Keratinocyte (primary cell): Measurements from ENCODE around the gene SMIM28. TPM values are rescaled to one million over a fixed set of nuclear protein-coding genes. Genes with fewer than 3 reads are reported as not detected.

Experiments used
- DNase-seq: peaks from one replicate; pipeline ENCODE4 v3.0.0-alpha.2; 2011; ENCODE audit warnings: low read depth, missing footprints, low spot score
- FAIRE-seq: peaks from 2 replicates; lab custom pipeline; 2011; peaks lifted over from hg19 to GRCh38; lab: Jason Lieb, UNC
- H2AFZ ChIP-seq: 2 replicates; pipeline ENCODE4 v1.6.0; 2012; ENCODE audit warnings: low read length, control low read depth, inconsistent platforms; ENCODE audit not compliant: control insufficient read depth
- H3K27ac ChIP-seq: 2 replicates; pipeline ENCODE4 v1.5.1; 2011; ENCODE audit warnings: low read length; ENCODE audit not compliant: control insufficient read depth, insufficient read depth
- H3K27me3 ChIP-seq: 3 replicates; pipeline ENCODE4 v1.6.0; 2011; ENCODE audit warnings: low read length; ENCODE audit not compliant: control insufficient read depth, insufficient read depth; ENCODE audit errors: extremely low read depth
- H3K36me3 ChIP-seq, 2 experiments: 2 replicates in 1 of 2; 3 replicates in 1 of 2; pipeline ENCODE4 v1.5.1; 2011; ENCODE audit warnings: low read length in 2 of 2, mild to moderate bottlenecking in 1 of 2; ENCODE audit not compliant: control insufficient read depth in 2 of 2, insufficient read depth in 2 of 2; ENCODE audit errors: extremely low read depth in 1 of 2
- H3K4me1 ChIP-seq: 3 replicates; pipeline ENCODE4 v1.5.1; 2011; ENCODE audit warnings: low read length; ENCODE audit not compliant: control insufficient read depth, insufficient read depth; ENCODE audit errors: extremely low read depth
- H3K4me2 ChIP-seq: 3 replicates; pipeline ENCODE4 v1.6.0; 2011; ENCODE audit warnings: low read depth, low read length; ENCODE audit not compliant: control insufficient read depth, insufficient read depth; ENCODE audit errors: extremely low read depth
- H3K4me3 ChIP-seq, 3 experiments: fragments of 200-600 bp in 1 of 3; sonication (generic) in 1 of 3; 2 replicates in 2 of 3; 3 replicates in 1 of 3; pipeline ENCODE4 v1.5.1; 2011 to 2016; ENCODE audit warnings: low read length in 3 of 3, mild to moderate bottlenecking in 3 of 3, control low read depth in 2 of 3, inconsistent platforms in 1 of 3, low read depth in 1 of 3, mixed read lengths in 1 of 3, mixed run types in 1 of 3, moderate library complexity in 1 of 3; ENCODE audit not compliant: control insufficient read depth in 2 of 3, insufficient read depth in 2 of 3; ENCODE audit errors: extremely low read depth in 1 of 3
- H3K79me2 ChIP-seq: 2 replicates; pipeline ENCODE4 v1.6.0; 2012; ENCODE audit warnings: low read length; ENCODE audit not compliant: control insufficient read depth, insufficient read depth
- H3K9ac ChIP-seq: 3 replicates; pipeline ENCODE4 v1.6.0; 2011; ENCODE audit warnings: low read length; ENCODE audit not compliant: control insufficient read depth, insufficient read depth; ENCODE audit errors: extremely low read depth
- H3K9me1 ChIP-seq: 3 replicates; pipeline ENCODE4 v1.6.0; 2011; ENCODE audit warnings: low read length; ENCODE audit not compliant: control insufficient read depth, insufficient read depth; ENCODE audit errors: extremely low read depth
- H3K9me3 ChIP-seq: 2 replicates; pipeline ENCODE4 v1.5.1; 2012; ENCODE audit warnings: low read depth, low read length; ENCODE audit not compliant: control insufficient read depth
- H4K20me1 ChIP-seq: 3 replicates; pipeline ENCODE4 v1.6.0; 2011; ENCODE audit warnings: low read length; ENCODE audit not compliant: control insufficient read depth, insufficient read depth; ENCODE audit errors: extremely low read depth
- EZH2 ChIP-seq: IDR thresholded peaks from one replicate; pipeline ENCODE4 v1.6.1; 2012; ENCODE audit warnings: inconsistent platforms, mild to moderate bottlenecking, low read length, moderate library complexity
- dilution Hi-C: fragments of 300-500 bp; cut with MboI; formaldehyde crosslinking; loops from one replicate; pipeline ENCODE4 v1.7.0; 2020; ENCODE audit warnings: low sequenced_read_pairs; ENCODE audit not compliant: extremely low pct_ligation_motif_present
- polyA plus RNA-seq, 5 experiments: library from polyadenylated mRNA; depleted of rRNA in 3 of 5; stranded (reverse) in 3 of 5; stranded (forward) in 1 of 5; unstranded in 1 of 5; fragments of >200 nt; gene quantifications; 1 replicate in 1 of 5; 2 replicates in 3 of 5; 3 replicates in 1 of 5; pipeline versions ENCODE4 v1.2.1 to v1.2.3, GENCODE V29; 2011 to 2012; ENCODE audit warnings: missing spikeins in 2 of 5, low read depth in 1 of 5, low replicate concordance in 1 of 5
- TF ChIP-seq, protein P1 (sequence below), 3 experiments: IDR thresholded peaks in 1 of 3; conservative IDR thresholded peaks in 1 of 3; optimal IDR thresholded peaks in 1 of 3; 2 replicates in 2 of 3; 3 replicates in 1 of 3; pipeline versions ENCODE3 to v1.5.1; 2011; ENCODE audit warnings: low read length in 3 of 3, mild to moderate bottlenecking in 3 of 3, moderate library complexity in 2 of 3, control low read depth in 1 of 3, inconsistent platforms in 1 of 3; ENCODE audit not compliant: insufficient read depth in 2 of 3; ENCODE audit errors: extremely low read depth in 1 of 3

The SMIM28 gene
- polyA plus RNA-seq, 1 donor (not counting 4 experiments of a cell fraction or from before 2014, with no cell fraction given): not detected

DNA sequence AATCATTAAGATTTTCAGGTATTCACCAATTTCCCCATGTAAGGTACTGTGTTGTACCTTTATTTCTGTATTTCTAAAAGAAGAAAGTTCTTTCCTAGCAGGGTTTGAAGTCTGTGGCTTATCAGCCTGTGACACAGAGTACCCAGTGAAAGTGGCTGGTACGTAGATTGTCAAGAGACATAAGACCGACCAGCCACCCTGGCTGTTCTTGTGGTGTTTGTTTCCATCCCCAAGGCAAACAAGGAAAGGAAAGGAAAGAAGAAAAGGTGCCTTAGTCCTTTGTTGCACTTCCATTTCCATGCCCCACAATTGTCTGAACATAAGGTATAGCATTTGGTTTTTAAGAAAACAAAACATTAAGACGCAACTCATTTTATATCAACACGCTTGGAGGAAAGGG lies 40.6 kb upstream of the SMIM28 start:
- FAIRE-seq (no peak), DNase-seq (no peak)
- Histone ChIP-seq H3K4me2 (no peak overlapping the region), H3K79me2 (no peaks in the 10 kb centered on the region), H3K9me3 (no peaks in the 10 kb centered on the region), H3K27me3 (peaks cover 5% of the 10 kb centered on the region), H3K4me1 (no peaks in the 10 kb centered on the region), H3K9ac (no peak overlapping the region), H3K9me1 (no peaks in the 10 kb centered on the region), H2AFZ (no peak overlapping the region), H4K20me1 (no peaks in the 10 kb centered on the region), H3K4me3 (no peak overlapping the region), H3K27ac (no peak overlapping the region), H3K36me3 (no peaks in the 10 kb centered on the region)
- TF ChIP-seq, protein P1, sequence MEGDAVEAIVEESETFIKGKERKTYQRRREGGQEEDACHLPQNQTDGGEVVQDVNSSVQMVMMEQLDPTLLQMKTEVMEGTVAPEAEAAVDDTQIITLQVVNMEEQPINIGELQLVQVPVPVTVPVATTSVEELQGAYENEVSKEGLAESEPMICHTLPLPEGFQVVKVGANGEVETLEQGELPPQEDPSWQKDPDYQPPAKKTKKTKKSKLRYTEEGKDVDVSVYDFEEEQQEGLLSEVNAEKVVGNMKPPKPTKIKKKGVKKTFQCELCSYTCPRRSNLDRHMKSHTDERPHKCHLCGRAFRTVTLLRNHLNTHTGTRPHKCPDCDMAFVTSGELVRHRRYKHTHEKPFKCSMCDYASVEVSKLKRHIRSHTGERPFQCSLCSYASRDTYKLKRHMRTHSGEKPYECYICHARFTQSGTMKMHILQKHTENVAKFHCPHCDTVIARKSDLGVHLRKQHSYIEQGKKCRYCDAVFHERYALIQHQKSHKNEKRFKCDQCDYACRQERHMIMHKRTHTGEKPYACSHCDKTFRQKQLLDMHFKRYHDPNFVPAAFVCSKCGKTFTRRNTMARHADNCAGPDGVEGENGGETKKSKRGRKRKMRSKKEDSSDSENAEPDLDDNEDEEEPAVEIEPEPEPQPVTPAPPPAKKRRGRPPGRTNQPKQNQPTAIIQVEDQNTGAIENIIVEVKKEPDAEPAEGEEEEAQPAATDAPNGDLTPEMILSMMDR (optimal IDR thresholded peaks at IDR 0.05 in 1 of 3, IDR thresholded peaks at IDR 0.05 in 1 of 3, conservative IDR thresholded peaks at IDR 0.05 in 1 of 3; ENCODE audit: extremely low read depth in 1 of 3, insufficient read depth in 2 of 3, low read length in 3 of 3): no peak
- no peak for TF ChIP-seq EZH2
- dilution Hi-C loops: no loop called here

DNA sequence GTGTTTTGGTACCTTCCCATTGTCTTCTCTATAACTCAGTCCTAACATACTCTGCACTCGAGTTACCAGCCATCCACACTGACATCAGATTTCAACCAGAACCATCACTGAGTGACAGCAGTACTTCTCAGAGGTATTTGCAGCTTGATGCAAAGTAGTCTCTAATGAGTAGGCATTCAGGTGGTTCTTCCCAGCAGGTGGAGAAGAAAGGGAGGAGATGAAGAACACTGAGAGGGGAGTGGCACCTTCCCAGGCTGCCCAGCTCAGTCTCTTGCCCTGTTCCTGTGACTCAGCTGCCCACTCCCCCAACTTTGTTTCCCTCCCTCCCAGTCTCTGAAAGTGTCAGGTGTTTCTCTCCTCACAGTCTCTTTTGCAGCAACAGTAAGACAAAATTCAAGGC lies 38.7 kb upstream of the SMIM28 start:
- H3K9me1 ChIP-seq: no peaks in the 10 kb centered on the region
- no peak overlapping the region for H2AFZ ChIP-seq
- H3K4me1 ChIP-seq: no peaks in the 10 kb centered on the region
- dilution Hi-C loops: no loop called here
- H3K4me3 ChIP-seq: no peak overlapping the region
- TF ChIP-seq, protein P1 (optimal IDR thresholded peaks at IDR 0.05 in 1 of 3, IDR thresholded peaks at IDR 0.05 in 1 of 3, conservative IDR thresholded peaks at IDR 0.05 in 1 of 3; ENCODE audit: extremely low read depth in 1 of 3, insufficient read depth in 2 of 3, low read length in 3 of 3): no peak
- TF ChIP-seq EZH2: no peak
- peaks cover 5% of the 10 kb centered on the region for H3K27me3 ChIP-seq
- no peaks in the 10 kb centered on the region for H3K9me3 ChIP-seq
- H3K36me3 ChIP-seq: no peaks in the 10 kb centered on the region
- FAIRE-seq: no peak
- DNase-seq: no peak
- H3K4me2 ChIP-seq: no peak overlapping the region
- no peaks in the 10 kb centered on the region for H4K20me1 ChIP-seq
- no peaks in the 10 kb centered on the region for H3K79me2 ChIP-seq
- H3K27ac ChIP-seq: no peak overlapping the region
- H3K9ac ChIP-seq: no peak overlapping the region
